HUES48 (cell line): ENCODE data around the gene EPDR1.

ENCODE experiments used
- H3K27ac ChIP-seq: one replicate; pipeline ENCODE4 v1.7.0; 2013; ENCODE audit warnings: low read depth, low read length, inconsistent platforms
- H3K27me3 ChIP-seq: 2 replicates; pipeline ENCODE4 v1.6.1; 2013; ENCODE audit warnings: mild to moderate bottlenecking, low read length; ENCODE audit not compliant: control insufficient read depth, insufficient read depth
- H3K36me3 ChIP-seq: 2 replicates; pipeline ENCODE4 v1.6.1; 2013; ENCODE audit warnings: low read length; ENCODE audit not compliant: control insufficient read depth, insufficient read depth
- H3K4me1 ChIP-seq: 2 replicates; pipeline ENCODE4 v1.6.1; 2013; ENCODE audit warnings: mild to moderate bottlenecking, low read length; ENCODE audit not compliant: control insufficient read depth, insufficient read depth
- H3K4me3 ChIP-seq: 2 replicates; pipeline ENCODE4 v1.5.1; 2013; ENCODE audit warnings: mild to moderate bottlenecking, low read depth, low read length
- H3K9ac ChIP-seq: 2 replicates; pipeline ENCODE4 v1.6.1; 2013; ENCODE audit warnings: mild to moderate bottlenecking, low read depth, low read length, moderate library complexity
- H3K9me3 ChIP-seq: 2 replicates; pipeline ENCODE4 v1.6.1; 2013; ENCODE audit warnings: low read length; ENCODE audit not compliant: control insufficient read depth, insufficient read depth

The EPDR1 gene

GRCh38 chr7:37928878-37929277 lies 8.4 kb downstream of the EPDR1 start:
- no peaks in the 10 kb centered on the region for H3K27me3 ChIP-seq
- H3K4me1 ChIP-seq, result no peaks in the 10 kb centered on the region
- H3K27ac ChIP-seq, result no peak overlapping the region
- no peak overlapping the region for H3K4me3 ChIP-seq
- H3K9ac ChIP-seq, result no peak overlapping the region
- H3K9me3 ChIP-seq, result no peaks in the 10 kb centered on the region
- no peaks in the 10 kb centered on the region for H3K36me3 ChIP-seq

- H3K4me1 ChIP-seq, result no peaks in the 10 kb centered on the region
- no peaks in the 10 kb centered on the region for H3K27me3 ChIP-seq
- H3K9ac ChIP-seq, result no peak overlapping the region
- H3K36me3 ChIP-seq, result no peaks in the 10 kb centered on the region
- no peak overlapping the region for H3K27ac ChIP-seq
- H3K9me3 ChIP-seq, result no peaks in the 10 kb centered on the region
- no peak overlapping the region for H3K4me3 ChIP-seq
Observed at GRCh38 chr7:37930226-37930948, 9.9 kb downstream of the EPDR1 start.

- Histone ChIP-seq H3K9ac (no peak overlapping the region), H3K9me3 (no peaks in the 10 kb centered on the region), H3K4me3 (no peak overlapping the region), H3K27me3 (no peaks in the 10 kb centered on the region), H3K27ac (no peak overlapping the region), H3K36me3 (no peaks in the 10 kb centered on the region), H3K4me1 (no peaks in the 10 kb centered on the region)
Observed at GRCh38 chr7:37932543-37932942, 12.1 kb downstream of the EPDR1 start.

DNA sequence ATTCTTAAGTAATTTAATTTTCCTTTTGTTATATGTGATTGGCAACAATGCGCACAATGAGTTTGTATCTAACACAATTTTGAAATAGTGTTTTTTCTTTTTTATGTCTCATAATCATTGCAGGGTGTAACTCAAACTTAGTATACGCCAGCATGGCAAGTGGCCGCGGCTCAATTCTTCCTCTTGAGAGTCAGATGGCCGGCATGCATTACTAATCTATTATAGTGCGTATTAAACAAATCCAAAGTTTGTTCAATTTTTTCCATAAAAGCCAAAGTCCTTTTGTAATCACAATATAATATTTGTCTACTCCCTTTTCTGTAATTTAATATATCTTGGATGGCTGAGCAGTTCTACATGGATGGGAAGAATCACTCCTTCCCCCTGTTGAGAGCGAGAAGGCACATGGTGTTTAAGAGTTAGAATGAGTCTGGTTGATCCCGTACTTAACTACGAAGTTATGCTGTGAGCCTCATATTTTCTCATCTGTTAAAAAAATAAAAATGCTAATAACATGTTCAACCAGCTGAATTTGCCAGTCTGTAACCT lies 12.7 kb downstream of the EPDR1 start:
- no peak overlapping the region for H3K4me3 ChIP-seq
- H3K36me3 ChIP-seq, result no peaks in the 10 kb centered on the region
- H3K9me3 ChIP-seq, result no peaks in the 10 kb centered on the region
- H3K9ac ChIP-seq, result no peak overlapping the region
- no peaks in the 10 kb centered on the region for H3K4me1 ChIP-seq
- H3K27me3 ChIP-seq, result no peaks in the 10 kb centered on the region
- H3K27ac ChIP-seq, result no peak overlapping the region

DNA sequence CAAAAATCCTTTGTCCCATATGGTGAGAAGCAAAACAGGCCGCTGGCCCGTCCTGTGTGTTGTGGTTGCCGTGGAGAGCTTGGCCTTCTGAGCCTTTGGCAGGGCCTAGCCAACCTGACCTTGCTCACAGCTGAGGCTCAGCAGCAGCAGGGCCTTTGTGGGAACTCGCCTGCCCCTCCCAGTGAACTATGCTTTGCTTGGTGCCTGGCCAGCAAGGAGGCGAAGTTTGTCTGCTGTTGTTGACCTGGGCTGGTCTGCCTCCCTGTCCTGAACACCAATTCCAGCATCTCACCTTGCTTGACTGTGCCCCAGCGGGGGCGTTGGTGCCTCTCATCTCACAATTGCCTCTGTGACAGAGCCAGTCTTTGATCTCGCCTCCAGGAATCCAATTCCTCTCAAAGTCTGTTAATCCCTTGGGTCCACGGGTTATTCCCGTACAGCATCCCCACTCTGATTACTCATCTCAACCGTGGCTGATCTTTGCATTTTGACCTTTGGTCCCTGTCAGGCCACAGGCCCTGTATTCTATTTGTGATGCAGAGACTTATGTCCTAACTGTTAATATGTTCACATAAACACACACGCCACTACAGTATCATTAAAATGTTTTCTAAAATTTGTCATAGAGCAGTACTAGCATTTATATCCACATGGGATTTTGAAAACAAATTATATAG lies 22.6 kb downstream of the EPDR1 start:
- Histone ChIP-seq H3K4me1 (peaks cover 6% of the 10 kb centered on the region), H3K36me3 (no peaks in the 10 kb centered on the region), H3K9me3 (no peaks in the 10 kb centered on the region), H3K27me3 (no peaks in the 10 kb centered on the region), H3K9ac (no peak overlapping the region), H3K4me3 (no peak overlapping the region), H3K27ac (peak overlapping the region; percentile 14)

DNA sequence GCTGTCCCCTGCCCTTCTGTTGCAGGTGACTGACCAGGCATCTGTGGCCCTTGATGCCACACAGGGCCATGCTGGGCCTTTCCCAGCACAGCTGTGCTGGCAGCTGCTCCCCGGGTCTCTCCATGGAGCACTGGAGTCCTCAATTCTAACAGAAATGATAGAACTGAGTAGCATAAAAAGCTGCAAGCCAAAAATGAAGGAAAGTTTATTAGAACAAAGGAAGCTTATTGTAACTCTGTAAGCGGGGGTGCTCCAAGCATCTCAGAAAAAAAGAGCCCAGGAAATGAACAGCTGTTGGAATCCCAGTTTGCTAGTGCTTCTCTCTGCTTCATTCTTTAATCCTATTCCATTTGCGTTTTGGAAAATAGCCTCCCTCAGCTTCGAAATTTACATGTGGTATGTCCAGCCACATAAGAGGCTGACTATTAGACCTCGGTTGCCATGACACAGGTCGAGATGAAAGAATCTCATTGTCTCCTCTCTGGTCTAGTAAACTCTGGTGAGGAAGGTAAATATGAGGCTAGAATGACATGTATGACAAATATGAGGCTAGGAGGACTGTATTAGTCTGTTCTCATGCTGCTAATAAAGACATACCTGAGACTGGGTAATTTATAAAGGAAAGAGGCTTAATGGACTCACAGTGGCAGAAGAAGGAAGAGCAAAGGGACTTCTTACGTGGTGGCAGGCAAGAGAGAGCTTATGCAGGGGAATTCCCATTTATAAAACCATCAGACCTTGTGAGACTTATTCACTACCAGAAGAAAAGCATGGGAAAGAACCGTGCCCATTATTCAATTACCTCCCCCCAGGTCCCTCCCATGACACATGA lies 23.7 kb downstream of the EPDR1 start:
- Histone ChIP-seq H3K4me3 (no peak overlapping the region), H3K9ac (no peak overlapping the region), H3K27ac (no peak overlapping the region), H3K4me1 (peaks cover 6% of the 10 kb centered on the region), H3K36me3 (no peaks in the 10 kb centered on the region), H3K27me3 (no peaks in the 10 kb centered on the region), H3K9me3 (no peaks in the 10 kb centered on the region)

DNA sequence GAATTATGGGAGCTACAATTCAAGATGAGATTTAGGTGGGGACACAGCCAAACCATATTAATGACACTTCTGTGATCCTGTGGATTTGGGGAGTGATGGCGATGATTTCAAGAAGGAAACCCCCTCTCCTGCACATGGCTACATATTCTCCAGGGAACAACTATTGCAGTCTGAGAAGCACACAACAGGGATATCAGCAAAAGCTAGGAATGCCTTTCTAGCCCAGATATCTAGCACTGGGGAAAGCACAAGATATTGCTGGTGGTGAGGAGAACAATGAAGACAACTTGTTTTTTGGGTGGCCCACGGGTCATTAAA lies 24.3 kb downstream of the EPDR1 start:
- Histone ChIP-seq H3K27me3 (no peaks in the 10 kb centered on the region), H3K9ac (no peak overlapping the region), H3K4me3 (no peak overlapping the region), H3K27ac (no peak overlapping the region), H3K9me3 (no peaks in the 10 kb centered on the region), H3K4me1 (peaks cover 6% of the 10 kb centered on the region), H3K36me3 (no peaks in the 10 kb centered on the region)

GRCh38 chr7:37945336-37945735 lies 24.9 kb downstream of the EPDR1 start:
- Histone ChIP-seq H3K9ac (no peak overlapping the region), H3K27ac (no peak overlapping the region), H3K27me3 (no peaks in the 10 kb centered on the region), H3K36me3 (no peaks in the 10 kb centered on the region), H3K4me3 (no peak overlapping the region), H3K9me3 (no peaks in the 10 kb centered on the region), H3K4me1 (peaks cover 6% of the 10 kb centered on the region)

- no peaks in the 10 kb centered on the region for H3K27me3 ChIP-seq
- no peaks in the 10 kb centered on the region for H3K9me3 ChIP-seq
- no peaks in the 10 kb centered on the region for H3K36me3 ChIP-seq
- H3K4me3 ChIP-seq, result no peak overlapping the region
- no peak overlapping the region for H3K9ac ChIP-seq
- peaks cover 6% of the 10 kb centered on the region for H3K4me1 ChIP-seq
- no peak overlapping the region for H3K27ac ChIP-seq
Observed at GRCh38 chr7:37947138-37947940, 26.9 kb downstream of the EPDR1 start.

- no peaks in the 10 kb centered on the region for H3K27me3 ChIP-seq
- no peaks in the 10 kb centered on the region for H3K9me3 ChIP-seq
- peaks cover 3% of the 10 kb centered on the region; the same call in 1 of the 2 replicates for H3K4me1 ChIP-seq
- H3K36me3 ChIP-seq, result no peaks in the 10 kb centered on the region
- H3K9ac ChIP-seq, result no peak overlapping the region
- H3K27ac ChIP-seq, result no peak overlapping the region
- no peak overlapping the region for H3K4me3 ChIP-seq
Observed at GRCh38 chr7:37947941-37948210, 27.4 kb downstream of the EPDR1 start.
